ENCODE measurements around the gene INPP5J.

INPP5J gene

DNA sequence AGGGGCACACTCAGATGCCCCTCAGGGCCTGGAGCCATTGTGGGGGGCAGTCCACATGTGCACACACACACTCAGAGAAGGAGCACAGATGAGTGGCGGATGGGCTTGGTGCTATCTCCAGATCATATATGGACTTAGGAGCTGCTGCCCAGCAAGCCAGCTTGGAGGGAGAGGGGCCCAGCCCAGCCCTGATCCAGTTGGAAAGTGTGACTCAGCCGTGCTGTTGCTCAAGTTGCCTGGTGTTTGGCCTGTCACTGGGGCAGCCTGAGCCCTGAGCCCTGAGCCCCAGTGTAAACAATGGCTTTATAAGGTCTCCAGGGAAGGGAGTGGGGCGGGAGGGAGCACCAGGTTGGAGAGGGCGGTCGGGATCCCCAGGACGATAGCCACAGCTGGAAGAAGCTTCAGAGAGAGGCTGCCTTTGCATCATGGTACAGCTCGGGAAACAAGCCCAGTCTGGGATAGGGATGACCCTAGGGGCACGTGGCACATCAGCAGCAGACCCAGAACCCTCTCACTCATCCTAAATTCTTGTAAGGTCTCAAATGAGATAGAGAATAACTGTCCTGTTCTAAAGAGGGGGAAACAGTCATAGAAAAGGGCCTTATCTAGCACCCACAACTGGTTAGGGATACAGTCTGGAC, 20.2 kb upstream of the INPP5J start:
- Histone ChIP-seq H3K36me3 (ENCODE audit: control insufficient read depth, insufficient read depth, low read length) (no peaks in the 10 kb centered on the region), H3K27me3 (replicated peaks; ENCODE audit: control insufficient read depth, insufficient read depth, low read length, poor library complexity, severe bottlenecking) (no peaks in the 10 kb centered on the region), H3K4me1 (ENCODE audit: control insufficient read depth, insufficient read depth, low read length, poor library complexity, severe bottlenecking) (peaks cover 9% of the 10 kb centered on the region), H3K27ac (ENCODE audit: insufficient read depth, low read length, poor library complexity, severe bottlenecking) (no peak overlapping the region), H3K9me3 (ENCODE audit: control insufficient read depth, low read length) (no peaks in the 10 kb centered on the region), H3K4me3 (ENCODE audit: insufficient read depth, low read depth, low read length, poor library complexity, severe bottlenecking) (no peak overlapping the region)
- no peak for DNase-seq

GRCh38 chr22:31103111-31103510, 19.7 kb upstream of the INPP5J start:
- Histone ChIP-seq H3K9me3 (ENCODE audit: control insufficient read depth, low read length) (no peaks in the 10 kb centered on the region), H3K4me3 (ENCODE audit: insufficient read depth, low read depth, low read length, poor library complexity, severe bottlenecking) (no peak overlapping the region), H3K27ac (ENCODE audit: insufficient read depth, low read length, poor library complexity, severe bottlenecking) (no peak overlapping the region), H3K36me3 (ENCODE audit: control insufficient read depth, insufficient read depth, low read length) (no peaks in the 10 kb centered on the region), H3K4me1 (ENCODE audit: control insufficient read depth, insufficient read depth, low read length, poor library complexity, severe bottlenecking) (peaks cover 9% of the 10 kb centered on the region), H3K27me3 (replicated peaks; ENCODE audit: control insufficient read depth, insufficient read depth, low read length, poor library complexity, severe bottlenecking) (no peaks in the 10 kb centered on the region)
- DNase-seq, result no peak

DNA sequence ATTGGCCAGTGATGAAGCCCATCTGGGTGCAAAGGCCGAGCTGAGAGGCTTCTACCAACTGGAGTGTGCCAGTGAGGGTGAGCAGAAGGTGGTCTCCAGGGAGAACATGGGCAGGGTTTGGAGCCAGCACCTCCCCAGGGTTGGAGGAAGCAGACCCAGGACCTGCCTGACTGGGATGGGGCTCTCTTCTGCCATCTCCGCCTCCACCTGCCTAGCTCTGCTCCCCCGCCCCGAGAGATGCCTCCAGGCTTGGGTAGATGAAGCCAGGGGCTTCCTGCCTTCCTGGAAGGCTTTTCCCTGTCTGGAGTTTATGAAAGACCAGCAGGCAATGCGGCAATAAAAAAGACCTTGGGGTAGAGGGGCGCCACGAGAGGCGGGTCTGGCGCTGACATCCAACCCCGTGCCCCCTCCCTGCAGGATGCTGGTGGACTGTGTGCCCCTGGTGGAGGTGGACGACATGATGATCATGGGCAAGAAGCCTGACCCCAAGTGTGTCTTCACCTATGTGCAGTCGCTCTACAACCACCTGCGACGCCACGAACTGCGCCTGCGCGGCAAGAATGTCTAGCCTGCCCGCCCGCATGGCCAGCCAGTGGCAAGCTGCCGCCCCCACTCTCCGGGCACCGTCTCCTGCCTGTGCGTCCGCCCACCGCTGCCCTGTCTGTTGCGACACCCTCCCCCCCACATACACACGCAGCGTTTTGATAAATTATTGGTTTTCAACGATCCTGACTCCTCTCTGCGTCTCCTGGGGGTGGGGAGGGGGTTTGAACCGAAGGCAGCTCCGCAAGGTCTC, 18.7 kb upstream of the INPP5J start:
- DNase-seq, result no peak
- H3K27me3 ChIP-seq (replicated peaks; ENCODE audit: control insufficient read depth, insufficient read depth, low read length, poor library complexity, severe bottlenecking), result no peaks in the 10 kb centered on the region
- no peak overlapping the region for H3K27ac ChIP-seq (ENCODE audit: insufficient read depth, low read length, poor library complexity, severe bottlenecking)
- H3K4me3 ChIP-seq (ENCODE audit: insufficient read depth, low read depth, low read length, poor library complexity, severe bottlenecking), result no peak overlapping the region
- no peaks in the 10 kb centered on the region for H3K9me3 ChIP-seq (ENCODE audit: control insufficient read depth, low read length)
- peaks cover 9% of the 10 kb centered on the region for H3K4me1 ChIP-seq (ENCODE audit: control insufficient read depth, insufficient read depth, low read length, poor library complexity, severe bottlenecking)
- no peaks in the 10 kb centered on the region for H3K36me3 ChIP-seq (ENCODE audit: control insufficient read depth, insufficient read depth, low read length)

DNA sequence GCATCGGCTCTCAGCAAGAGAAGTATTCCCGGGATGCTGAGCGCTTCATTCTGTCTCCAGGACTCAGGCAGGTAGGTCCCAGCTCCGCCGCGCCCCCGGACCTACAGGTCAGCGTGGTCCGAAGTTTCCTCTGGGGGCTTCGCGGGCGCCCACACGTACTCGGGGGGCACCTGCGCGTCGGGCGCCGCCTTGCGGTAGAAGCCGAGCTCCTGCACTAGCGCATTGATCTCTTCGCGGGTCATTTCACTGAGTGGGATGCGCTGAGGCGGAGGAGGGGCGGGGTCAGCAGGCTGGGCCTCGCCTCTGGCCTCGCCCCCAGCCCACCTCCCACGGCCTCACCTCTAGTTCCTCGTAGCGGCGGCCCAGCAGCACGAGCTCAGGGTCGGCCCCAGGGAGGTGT, 17.9 kb upstream of the INPP5J start:
- DNase-seq, result no peak
- H3K4me1 ChIP-seq (ENCODE audit: control insufficient read depth, insufficient read depth, low read length, poor library complexity, severe bottlenecking), result peaks cover 9% of the 10 kb centered on the region

DNA sequence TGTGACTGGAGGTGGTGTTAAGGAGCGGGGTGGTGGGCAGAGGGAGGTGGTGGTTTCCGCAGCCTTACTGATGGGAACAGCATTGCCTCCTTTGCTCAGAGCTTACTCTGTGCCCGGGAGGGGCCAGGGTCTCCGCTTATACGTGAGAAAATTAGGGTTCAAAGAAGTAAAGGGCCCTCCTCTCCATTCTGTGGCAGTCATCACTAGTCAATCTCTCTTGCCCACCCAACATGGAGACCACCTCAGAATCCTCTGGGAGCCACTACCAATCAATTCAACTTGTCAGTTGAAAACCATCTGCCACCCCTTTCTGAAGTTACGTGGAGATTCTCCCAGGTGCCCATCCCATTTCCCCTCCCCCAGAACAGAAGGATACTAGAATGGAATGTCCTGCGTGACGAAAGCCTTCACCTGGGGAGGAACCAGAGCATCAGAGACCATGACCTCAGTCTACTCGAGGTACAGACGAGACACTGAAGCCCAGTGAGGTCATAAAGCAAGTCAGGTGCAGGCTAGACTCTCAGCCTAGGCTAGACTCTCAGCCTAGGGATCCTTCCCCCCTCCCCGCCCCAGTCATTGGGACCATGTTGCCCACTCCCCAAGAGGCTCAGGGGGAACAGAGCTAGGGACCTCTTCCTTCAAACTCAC, 17.4 kb upstream of the INPP5J start:
- Histone ChIP-seq H3K4me1 (ENCODE audit: control insufficient read depth, insufficient read depth, low read length, poor library complexity, severe bottlenecking) (peaks cover 9% of the 10 kb centered on the region), H3K27me3 (replicated peaks; ENCODE audit: control insufficient read depth, insufficient read depth, low read length, poor library complexity, severe bottlenecking) (no peaks in the 10 kb centered on the region), H3K27ac (ENCODE audit: insufficient read depth, low read length, poor library complexity, severe bottlenecking) (no peak overlapping the region), H3K36me3 (ENCODE audit: control insufficient read depth, insufficient read depth, low read length) (no peaks in the 10 kb centered on the region), H3K9me3 (ENCODE audit: control insufficient read depth, low read length) (no peaks in the 10 kb centered on the region), H3K4me3 (ENCODE audit: insufficient read depth, low read depth, low read length, poor library complexity, severe bottlenecking) (no peak overlapping the region)
- no peak for DNase-seq

More for the DNA sequence above, 17.9 kb upstream of the INPP5J start:
- Histone ChIP-seq H3K27me3 (replicated peaks; ENCODE audit: control insufficient read depth, insufficient read depth, low read length, poor library complexity, severe bottlenecking) (no peaks in the 10 kb centered on the region), H3K27ac (ENCODE audit: insufficient read depth, low read length, poor library complexity, severe bottlenecking) (no peak overlapping the region), H3K4me3 (ENCODE audit: insufficient read depth, low read depth, low read length, poor library complexity, severe bottlenecking) (no peak overlapping the region), H3K36me3 (ENCODE audit: control insufficient read depth, insufficient read depth, low read length) (no peaks in the 10 kb centered on the region), H3K9me3 (ENCODE audit: control insufficient read depth, low read length) (no peaks in the 10 kb centered on the region)

GRCh38 chr22:31106001-31106571, 16.7 kb upstream of the INPP5J start:
- Histone ChIP-seq H3K27ac (ENCODE audit: insufficient read depth, low read length, poor library complexity, severe bottlenecking) (no peak overlapping the region), H3K4me3 (ENCODE audit: insufficient read depth, low read depth, low read length, poor library complexity, severe bottlenecking) (no peak overlapping the region), H3K9me3 (ENCODE audit: control insufficient read depth, low read length) (no peaks in the 10 kb centered on the region), H3K27me3 (replicated peaks; ENCODE audit: control insufficient read depth, insufficient read depth, low read length, poor library complexity, severe bottlenecking) (no peaks in the 10 kb centered on the region), H3K4me1 (ENCODE audit: control insufficient read depth, insufficient read depth, low read length, poor library complexity, severe bottlenecking) (peaks cover 9% of the 10 kb centered on the region), H3K36me3 (ENCODE audit: control insufficient read depth, insufficient read depth, low read length) (no peaks in the 10 kb centered on the region)
- no peak for DNase-seq

- Histone ChIP-seq H3K36me3 (ENCODE audit: control insufficient read depth, insufficient read depth, low read length) (no peaks in the 10 kb centered on the region), H3K27me3 (replicated peaks; ENCODE audit: control insufficient read depth, insufficient read depth, low read length, poor library complexity, severe bottlenecking) (no peaks in the 10 kb centered on the region), H3K9me3 (ENCODE audit: control insufficient read depth, low read length) (no peaks in the 10 kb centered on the region), H3K4me3 (ENCODE audit: insufficient read depth, low read depth, low read length, poor library complexity, severe bottlenecking) (peak overlapping the region; percentile 52), H3K4me1 (ENCODE audit: control insufficient read depth, insufficient read depth, low read length, poor library complexity, severe bottlenecking) (peaks cover 9% of the 10 kb centered on the region), H3K27ac (ENCODE audit: insufficient read depth, low read length, poor library complexity, severe bottlenecking) (peak overlapping the region; percentile 64)
- DNase-seq, result no peak
Observed at GRCh38 chr22:31106731-31107177, 16.0 kb upstream of the INPP5J start.

DNA sequence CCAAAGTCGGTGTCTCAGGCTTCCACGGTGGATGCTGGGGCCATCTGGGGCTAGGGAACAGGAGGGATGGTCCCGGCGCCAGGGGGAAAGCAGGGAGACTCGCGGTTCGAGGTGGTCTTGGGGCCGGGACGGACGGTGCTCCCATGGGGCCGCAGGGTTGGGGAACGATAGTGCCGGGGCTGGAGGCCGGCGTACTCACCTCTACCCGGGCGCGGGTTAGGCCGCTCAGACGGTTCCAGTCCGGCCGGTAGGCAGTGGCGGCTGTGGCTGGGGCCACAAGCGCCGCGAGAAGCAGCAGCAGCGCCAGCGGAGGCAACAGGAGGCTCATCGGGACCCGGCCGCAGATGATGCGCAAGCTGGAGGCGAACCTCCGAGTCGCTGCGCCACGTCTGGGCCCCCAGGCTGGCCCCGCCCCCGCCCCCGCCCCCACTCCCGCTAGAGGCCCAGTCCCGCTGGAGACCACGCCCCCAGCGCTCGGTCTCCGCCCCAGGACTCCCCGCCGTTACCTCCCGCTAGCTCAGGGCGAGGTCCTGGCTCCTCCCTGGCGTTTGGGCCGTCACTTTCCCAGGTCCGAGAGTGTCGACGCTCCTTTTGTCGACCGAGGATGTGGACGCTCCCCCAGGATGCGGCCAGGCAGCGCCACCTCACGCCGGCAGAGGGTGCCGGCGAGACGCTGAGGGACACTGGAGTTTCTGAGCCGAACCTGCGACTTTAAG, 15.4 kb upstream of the INPP5J start, which contains the start of gene SELENOM:
SELENOM (minus strand) TSS at position 391 of the 716 bp plus-strand sequence; CDS start at position 328, 63 bp downstream.
- H3K27ac ChIP-seq (ENCODE audit: insufficient read depth, low read length, poor library complexity, severe bottlenecking), result peak within 1 kb of the TSS; percentile 64
- no peaks in the 10 kb centered on the region for H3K9me3 ChIP-seq (ENCODE audit: control insufficient read depth, low read length)
- H3K4me1 ChIP-seq (ENCODE audit: control insufficient read depth, insufficient read depth, low read length, poor library complexity, severe bottlenecking), result peaks cover 9% of the 10 kb centered on the region
- H3K27me3 ChIP-seq (replicated peaks; ENCODE audit: control insufficient read depth, insufficient read depth, low read length, poor library complexity, severe bottlenecking), result no peaks in the 10 kb centered on the region
- H3K36me3 ChIP-seq (ENCODE audit: control insufficient read depth, insufficient read depth, low read length), result no peaks in the 10 kb centered on the region
- peak; percentile 84 to 87 (median 87) for DNase-seq
- peak within 1 kb of the TSS; percentile 52 for H3K4me3 ChIP-seq (ENCODE audit: insufficient read depth, low read depth, low read length, poor library complexity, severe bottlenecking)

DNA sequence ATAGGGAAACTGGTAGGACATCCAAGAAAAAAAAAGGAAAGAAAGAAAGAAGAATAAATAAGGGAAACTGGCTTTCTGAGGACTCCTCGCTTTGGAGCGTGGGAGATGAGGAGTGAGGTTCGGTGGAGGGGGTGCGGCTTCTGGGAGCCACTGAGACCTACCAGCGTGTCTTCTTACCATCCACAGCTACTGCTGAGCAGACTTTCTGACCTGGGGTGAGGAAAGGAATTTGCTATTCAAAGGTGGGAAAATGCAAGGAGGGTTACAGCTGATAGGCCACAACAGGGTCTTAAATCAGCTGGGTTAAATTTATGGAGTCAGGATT, 14.9 kb upstream of the INPP5J start:
- Histone ChIP-seq H3K9me3 (ENCODE audit: control insufficient read depth, low read length) (no peaks in the 10 kb centered on the region), H3K36me3 (ENCODE audit: control insufficient read depth, insufficient read depth, low read length) (no peaks in the 10 kb centered on the region), H3K27ac (ENCODE audit: insufficient read depth, low read length, poor library complexity, severe bottlenecking) (peak overlapping the region; percentile 29)

More for the DNA sequence above, 14.9 kb upstream of the INPP5J start:
- H3K4me1 ChIP-seq (ENCODE audit: control insufficient read depth, insufficient read depth, low read length, poor library complexity, severe bottlenecking), result peaks cover 9% of the 10 kb centered on the region
- H3K27me3 ChIP-seq (replicated peaks; ENCODE audit: control insufficient read depth, insufficient read depth, low read length, poor library complexity, severe bottlenecking), result no peaks in the 10 kb centered on the region
- peak overlapping the region; percentile 52 for H3K4me3 ChIP-seq (ENCODE audit: insufficient read depth, low read depth, low read length, poor library complexity, severe bottlenecking)
- DNase-seq, result no peak

Measured in effector memory CD4-positive, alpha-beta T cell (primary cell).